Measurements from ENCODE around the gene FIGN.

The FIGN gene

DNA sequence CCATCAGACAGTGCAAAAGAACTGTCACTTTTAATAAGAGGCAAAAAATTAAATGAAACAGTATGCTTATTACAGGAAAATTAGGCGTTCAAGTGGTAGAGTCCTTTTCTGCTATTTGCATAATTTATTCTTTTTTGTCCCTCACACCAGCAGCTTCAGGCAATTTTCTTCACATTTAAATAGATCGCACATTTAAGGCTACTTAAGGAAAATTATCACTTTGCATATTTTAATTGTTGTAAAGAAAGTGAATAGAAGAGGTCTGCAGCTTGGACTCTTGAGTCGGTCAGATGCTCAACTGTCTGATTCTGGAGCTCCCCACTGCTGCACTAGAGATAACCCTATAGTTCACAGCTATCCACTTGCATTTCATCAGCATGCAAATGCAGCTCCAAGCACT is 141.3 kb downstream of the FIGN start:
- H3K4me2 ChIP-seq (ENCODE audit: low read length), result no peak overlapping the region
- TF ChIP-seq, protein P1, sequence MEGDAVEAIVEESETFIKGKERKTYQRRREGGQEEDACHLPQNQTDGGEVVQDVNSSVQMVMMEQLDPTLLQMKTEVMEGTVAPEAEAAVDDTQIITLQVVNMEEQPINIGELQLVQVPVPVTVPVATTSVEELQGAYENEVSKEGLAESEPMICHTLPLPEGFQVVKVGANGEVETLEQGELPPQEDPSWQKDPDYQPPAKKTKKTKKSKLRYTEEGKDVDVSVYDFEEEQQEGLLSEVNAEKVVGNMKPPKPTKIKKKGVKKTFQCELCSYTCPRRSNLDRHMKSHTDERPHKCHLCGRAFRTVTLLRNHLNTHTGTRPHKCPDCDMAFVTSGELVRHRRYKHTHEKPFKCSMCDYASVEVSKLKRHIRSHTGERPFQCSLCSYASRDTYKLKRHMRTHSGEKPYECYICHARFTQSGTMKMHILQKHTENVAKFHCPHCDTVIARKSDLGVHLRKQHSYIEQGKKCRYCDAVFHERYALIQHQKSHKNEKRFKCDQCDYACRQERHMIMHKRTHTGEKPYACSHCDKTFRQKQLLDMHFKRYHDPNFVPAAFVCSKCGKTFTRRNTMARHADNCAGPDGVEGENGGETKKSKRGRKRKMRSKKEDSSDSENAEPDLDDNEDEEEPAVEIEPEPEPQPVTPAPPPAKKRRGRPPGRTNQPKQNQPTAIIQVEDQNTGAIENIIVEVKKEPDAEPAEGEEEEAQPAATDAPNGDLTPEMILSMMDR (IDR thresholded peaks at IDR 0.05; ENCODE audit: low read length), result no peak
- TF ChIP-seq EZH2 (IDR thresholded peaks at IDR 0.05; ENCODE audit: borderline replicate concordance, low read length), result no peak
- H3K9me2 ChIP-seq (ENCODE audit: low read depth, low read length), result no peaks in the 10 kb centered on the region
- no peaks in the 10 kb centered on the region for H3F3A ChIP-seq (ENCODE audit: insufficient read depth, low read length)
- no peaks in the 10 kb centered on the region for H3K79me2 ChIP-seq (ENCODE audit: insufficient read depth, low read length)
- H3K27ac ChIP-seq (ENCODE audit: low read depth, low read length, poor library complexity, severe bottlenecking), result no peak overlapping the region
- H3K27me3 ChIP-seq (ENCODE audit: insufficient read depth, low read length), result no peaks in the 10 kb centered on the region
- no peaks in the 10 kb centered on the region for H3K36me3 ChIP-seq (ENCODE audit: insufficient read depth, low read length)
- no peak overlapping the region for H3K9ac ChIP-seq (ENCODE audit: low read length)
- no peak overlapping the region for H3K4me3 ChIP-seq (ENCODE audit: low read depth, low read length, poor library complexity, severe bottlenecking)
- H4K20me1 ChIP-seq (ENCODE audit: insufficient read depth, low read length), result no peaks in the 10 kb centered on the region
- H3K9me3 ChIP-seq (ENCODE audit: low read length), result no peaks in the 10 kb centered on the region
- H2AFZ ChIP-seq (ENCODE audit: low read length), result no peak overlapping the region
- H3K4me1 ChIP-seq (ENCODE audit: insufficient read depth, low read length, severe bottlenecking), result no peaks in the 10 kb centered on the region

DNA sequence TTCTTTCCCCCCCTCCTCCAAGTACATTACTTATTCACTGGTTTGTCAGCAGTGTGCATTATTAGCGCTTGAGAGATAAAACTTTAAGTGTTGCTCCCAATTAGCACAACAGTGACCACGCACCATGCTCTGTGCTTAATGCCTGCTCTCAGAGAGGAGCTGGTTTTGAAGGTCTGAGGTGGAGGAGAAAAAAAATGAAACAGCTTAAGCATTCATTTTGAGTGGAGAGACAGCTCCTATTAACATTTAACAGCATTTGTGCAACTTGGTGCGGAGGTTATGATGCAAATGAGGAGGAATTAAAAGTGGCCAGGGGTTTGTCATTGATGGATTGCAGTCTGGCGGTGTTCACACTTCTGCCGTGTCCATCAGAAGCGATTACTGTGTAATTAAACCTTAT is 141.8 kb downstream of the FIGN start:
- Histone ChIP-seq H3K27me3 (ENCODE audit: insufficient read depth, low read length) (no peaks in the 10 kb centered on the region), H3K9me3 (ENCODE audit: low read length) (no peaks in the 10 kb centered on the region), H3K4me3 (ENCODE audit: low read depth, low read length, poor library complexity, severe bottlenecking) (no peak overlapping the region), H3K27ac (ENCODE audit: low read depth, low read length, poor library complexity, severe bottlenecking) (no peak overlapping the region), H3K36me3 (ENCODE audit: insufficient read depth, low read length) (no peaks in the 10 kb centered on the region), H3K9me2 (ENCODE audit: low read depth, low read length) (no peaks in the 10 kb centered on the region), H2AFZ (ENCODE audit: low read length) (no peak overlapping the region), H3K4me2 (ENCODE audit: low read length) (no peak overlapping the region), H3F3A (ENCODE audit: insufficient read depth, low read length) (no peaks in the 10 kb centered on the region), H3K9ac (ENCODE audit: low read length) (no peak overlapping the region), H3K79me2 (ENCODE audit: insufficient read depth, low read length) (no peaks in the 10 kb centered on the region), H4K20me1 (ENCODE audit: insufficient read depth, low read length) (no peaks in the 10 kb centered on the region), H3K4me1 (ENCODE audit: insufficient read depth, low read length, severe bottlenecking) (no peaks in the 10 kb centered on the region)
- TF ChIP-seq EZH2 (IDR thresholded peaks at IDR 0.05; ENCODE audit: borderline replicate concordance, low read length), result no peak
- TF ChIP-seq, protein P1 (IDR thresholded peaks at IDR 0.05; ENCODE audit: low read length), result no peak

DNA sequence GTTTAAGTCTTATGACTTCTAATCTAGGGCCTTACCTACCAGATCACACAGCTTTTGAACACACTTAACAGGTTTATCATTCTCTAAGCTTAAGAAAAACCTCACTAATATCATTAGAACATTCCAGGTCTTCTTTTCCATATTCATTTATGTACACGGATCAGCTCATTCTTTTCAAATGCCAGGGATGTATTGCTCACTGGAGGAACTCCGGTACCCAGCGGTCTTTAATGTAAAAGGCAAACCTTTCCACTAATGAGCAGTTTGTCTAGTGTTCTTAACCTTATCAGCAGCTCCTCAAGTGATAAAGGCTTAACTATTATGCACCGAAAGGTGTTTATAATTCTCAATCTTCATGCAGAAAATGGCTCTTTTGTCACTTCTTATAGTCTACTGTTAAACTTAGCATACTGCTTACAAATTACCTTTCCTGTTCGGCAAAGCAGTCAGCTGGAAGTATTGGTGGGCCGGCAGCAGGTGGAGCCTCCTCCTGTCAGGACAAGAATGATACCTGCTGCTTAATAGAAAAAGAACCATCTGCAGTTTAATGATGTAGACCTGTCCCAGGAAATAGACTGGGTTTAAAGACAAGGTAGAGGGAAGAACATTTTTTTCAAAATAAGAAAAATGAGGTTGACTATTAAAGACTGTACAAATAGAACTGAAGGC is 142.7 kb downstream of the FIGN start:
- Histone ChIP-seq H3K27me3 (ENCODE audit: insufficient read depth, low read length) (no peaks in the 10 kb centered on the region), H3K9me3 (ENCODE audit: low read length) (no peaks in the 10 kb centered on the region), H3K9me2 (ENCODE audit: low read depth, low read length) (no peaks in the 10 kb centered on the region), H3K4me3 (ENCODE audit: low read depth, low read length, poor library complexity, severe bottlenecking) (no peak overlapping the region), H3K27ac (ENCODE audit: low read depth, low read length, poor library complexity, severe bottlenecking) (no peak overlapping the region), H3K9ac (ENCODE audit: low read length) (no peak overlapping the region), H3K4me2 (ENCODE audit: low read length) (no peak overlapping the region), H3K79me2 (ENCODE audit: insufficient read depth, low read length) (no peaks in the 10 kb centered on the region), H2AFZ (ENCODE audit: low read length) (no peak overlapping the region), H4K20me1 (ENCODE audit: insufficient read depth, low read length) (no peaks in the 10 kb centered on the region), H3K4me1 (ENCODE audit: insufficient read depth, low read length, severe bottlenecking) (no peaks in the 10 kb centered on the region), H3K36me3 (ENCODE audit: insufficient read depth, low read length) (no peaks in the 10 kb centered on the region), H3F3A (ENCODE audit: insufficient read depth, low read length) (no peaks in the 10 kb centered on the region)
- no peak for TF ChIP-seq EZH2 (IDR thresholded peaks at IDR 0.05; ENCODE audit: borderline replicate concordance, low read length)
- TF ChIP-seq, protein P1 (IDR thresholded peaks at IDR 0.05; ENCODE audit: low read length), result no peak
